Measurements from ENCODE around the gene SHC3.

DNA sequence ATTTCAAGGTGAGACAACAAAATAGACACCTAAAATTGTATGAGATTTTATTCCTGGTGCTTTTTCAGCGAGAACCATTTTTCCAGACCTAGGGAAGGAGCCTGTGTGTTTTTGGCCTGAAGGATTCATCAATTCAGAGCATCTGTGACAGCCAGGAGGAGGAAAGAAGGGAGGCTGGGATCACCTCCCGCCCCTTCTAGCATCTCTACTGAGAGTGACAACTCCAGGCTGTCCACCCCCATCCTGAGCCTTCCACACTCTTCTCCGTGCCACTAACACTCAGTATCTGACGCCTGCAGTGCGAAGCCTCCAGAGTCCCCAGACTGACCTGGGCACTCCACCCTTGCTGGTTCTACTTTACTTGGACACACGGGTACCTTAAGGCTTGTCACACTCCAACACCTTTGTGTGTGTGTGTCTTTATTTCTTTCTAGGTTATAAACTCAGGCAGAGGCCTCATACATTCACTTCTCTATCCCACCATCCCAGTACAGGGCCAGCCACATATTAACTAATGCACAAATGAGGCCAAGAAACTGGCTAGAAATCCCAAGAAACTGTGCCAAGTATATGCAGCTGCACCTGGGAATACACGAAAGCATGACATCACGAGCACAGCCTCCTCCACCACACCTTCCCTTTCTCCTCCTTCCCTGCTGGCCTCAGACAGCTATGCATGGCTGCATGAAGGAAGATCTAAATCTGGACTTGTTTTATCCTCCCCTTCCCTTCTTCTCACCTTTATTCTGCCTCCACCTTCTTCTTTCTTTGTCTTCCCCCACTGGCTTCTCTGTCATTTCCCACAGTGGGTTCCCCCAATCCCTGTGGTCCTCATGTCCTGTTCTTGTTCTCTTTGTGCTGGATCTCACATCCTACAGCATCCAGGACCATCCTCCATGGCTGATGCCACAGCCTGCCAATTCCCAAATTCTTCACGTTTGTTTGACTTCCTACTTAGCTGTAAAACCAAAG, 171.3 kb downstream of the SHC3 start:
- TF ChIP-seq, protein P1, sequence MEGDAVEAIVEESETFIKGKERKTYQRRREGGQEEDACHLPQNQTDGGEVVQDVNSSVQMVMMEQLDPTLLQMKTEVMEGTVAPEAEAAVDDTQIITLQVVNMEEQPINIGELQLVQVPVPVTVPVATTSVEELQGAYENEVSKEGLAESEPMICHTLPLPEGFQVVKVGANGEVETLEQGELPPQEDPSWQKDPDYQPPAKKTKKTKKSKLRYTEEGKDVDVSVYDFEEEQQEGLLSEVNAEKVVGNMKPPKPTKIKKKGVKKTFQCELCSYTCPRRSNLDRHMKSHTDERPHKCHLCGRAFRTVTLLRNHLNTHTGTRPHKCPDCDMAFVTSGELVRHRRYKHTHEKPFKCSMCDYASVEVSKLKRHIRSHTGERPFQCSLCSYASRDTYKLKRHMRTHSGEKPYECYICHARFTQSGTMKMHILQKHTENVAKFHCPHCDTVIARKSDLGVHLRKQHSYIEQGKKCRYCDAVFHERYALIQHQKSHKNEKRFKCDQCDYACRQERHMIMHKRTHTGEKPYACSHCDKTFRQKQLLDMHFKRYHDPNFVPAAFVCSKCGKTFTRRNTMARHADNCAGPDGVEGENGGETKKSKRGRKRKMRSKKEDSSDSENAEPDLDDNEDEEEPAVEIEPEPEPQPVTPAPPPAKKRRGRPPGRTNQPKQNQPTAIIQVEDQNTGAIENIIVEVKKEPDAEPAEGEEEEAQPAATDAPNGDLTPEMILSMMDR (IDR thresholded peaks at IDR 0.05): no peak
- TF ChIP-seq POLR2A (IDR thresholded peaks at IDR 0.05): no peak

Measured in body of pancreas (tissue), 4 donors.